Heart left ventricle (tissue), 13 donors: ENCODE data around the gene KRTAP5-3.

Experiments used
- CTCF ChIP-seq, 12 donors: fragments of 200-600 bp; sonication (generic) in 4 of 12; IDR thresholded peaks; one replicate each; pipeline versions ENCODE4 v1.5.0 to v1.8.0; 2018 to 2022; ENCODE audit warnings: antibody characterized with exemption in 12 of 12, mild to moderate bottlenecking in 5 of 12
- POLR2A ChIP-seq, 2 donors: fragments of 450-650 bp; IDR thresholded peaks; one replicate each; pipeline ENCODE4 v1.6.1; 2017; ENCODE audit warnings: antibody characterized with exemption in 2 of 2, mild to moderate bottlenecking in 2 of 2, moderate library complexity in 2 of 2
- donor health status: ischemic (EF 13 %, LVEDD 7.1; RV severe dilation, severe dysfunction).
- donor health status: DM: no; HTN: yes; CAD: no.
- donor health status: DM: no; HTN: no; CAD: no.
- donor health status: ischemic (EF 25% LVEDD 6.9; RV normal size, moderate dysfunction).
- donor health status: ischemic (EF 25% LVEDD 5.7; RV mildly dilated, moderate dysfunction).
- donor health status: ischemic (EF 35%, LVEDD 5.7; RV mildly dilated, moderate dysfunction).
- donor health status: nonischemic (EF 11% LVEDD 7.7; RV severe dilation, severe dysfunction).
- donor health status: DM: yes; HTN: yes; CAD: no.
- donor health status: PGD.
- donor health status: ischemic (EF 29% LVEDD 5.4; RV normal size, mild dysfunction).
- donor health status: nonischemic (EF 23%, LVEDD 6.1; RV moderate dilation, normal function).

- TF ChIP-seq CTCF (IDR thresholded peaks at IDR 0.05), result no peak
- no peak for TF ChIP-seq POLR2A (IDR thresholded peaks at IDR 0.05)
Observed at GRCh38 chr11:1636291-1636950, 28.2 kb upstream of the KRTAP5-3 start.
